Endothelial cell of umbilical vein (primary cell): ENCODE measurements around the gene SLC66A2.

Source experiments
- FOS ChIP-seq: IDR thresholded peaks from 2 replicates; pipeline ENCODE4 v1.6.1; 2011; ENCODE audit warnings: mild to moderate bottlenecking, low read length, moderate library complexity, borderline replicate concordance; ENCODE audit not compliant: insufficient read depth
- MYC ChIP-seq: IDR thresholded peaks from one replicate; pipeline ENCODE4 v1.6.1; 2011; ENCODE audit warnings: mild to moderate bottlenecking, low read depth, low read length
- POLR2A ChIP-seq: IDR thresholded peaks from 2 replicates; pipeline ENCODE4 v1.6.1; 2012; ENCODE audit warnings: low read depth, mild to moderate bottlenecking, control low read depth, low read length
- TF ChIP-seq, protein P1 (sequence below), 2 donors: IDR thresholded peaks; 1 replicate in 1 of 2; 2 replicates in 1 of 2; pipeline ENCODE4 v1.5.1; 2011; ENCODE audit warnings: low read length in 2 of 2, mild to moderate bottlenecking in 2 of 2, moderate library complexity in 2 of 2, control low read depth in 1 of 2, inconsistent platforms in 1 of 2, low read depth in 1 of 2; ENCODE audit not compliant: insufficient read depth in 1 of 2; ENCODE audit errors: extremely low read depth in 1 of 2

DNA sequence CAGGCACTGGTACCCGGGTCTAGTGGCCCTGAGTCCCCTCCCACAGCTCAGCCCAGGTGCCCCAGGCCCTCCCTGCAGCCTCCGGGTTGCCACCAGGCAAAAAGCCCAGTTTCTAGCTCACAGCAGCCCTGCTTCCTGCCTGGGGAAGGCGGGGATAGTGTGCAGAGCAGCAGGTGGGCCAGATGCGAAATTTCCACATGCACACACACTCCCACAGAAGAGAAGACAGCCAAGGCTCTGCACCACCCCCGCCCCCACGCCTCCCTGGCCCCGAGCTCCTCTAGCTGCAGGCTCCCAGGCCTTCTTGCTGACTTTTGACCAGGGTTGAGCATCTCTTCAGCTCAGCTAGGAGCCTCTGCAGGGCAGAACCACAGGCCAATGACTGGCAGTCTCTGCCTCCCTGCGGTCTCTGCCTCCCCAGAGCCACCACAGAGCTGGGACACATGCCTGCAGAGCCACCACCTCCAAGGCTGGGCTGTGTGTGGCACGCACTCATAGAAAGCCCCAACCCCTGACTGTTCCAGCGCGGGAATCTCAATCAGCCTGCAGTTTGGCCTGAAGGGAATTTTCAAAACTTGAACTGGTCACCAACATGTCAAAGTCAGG lies 7.2 kb downstream of the SLC66A2 start:
- no peak for TF ChIP-seq FOS
- TF ChIP-seq, protein P1, sequence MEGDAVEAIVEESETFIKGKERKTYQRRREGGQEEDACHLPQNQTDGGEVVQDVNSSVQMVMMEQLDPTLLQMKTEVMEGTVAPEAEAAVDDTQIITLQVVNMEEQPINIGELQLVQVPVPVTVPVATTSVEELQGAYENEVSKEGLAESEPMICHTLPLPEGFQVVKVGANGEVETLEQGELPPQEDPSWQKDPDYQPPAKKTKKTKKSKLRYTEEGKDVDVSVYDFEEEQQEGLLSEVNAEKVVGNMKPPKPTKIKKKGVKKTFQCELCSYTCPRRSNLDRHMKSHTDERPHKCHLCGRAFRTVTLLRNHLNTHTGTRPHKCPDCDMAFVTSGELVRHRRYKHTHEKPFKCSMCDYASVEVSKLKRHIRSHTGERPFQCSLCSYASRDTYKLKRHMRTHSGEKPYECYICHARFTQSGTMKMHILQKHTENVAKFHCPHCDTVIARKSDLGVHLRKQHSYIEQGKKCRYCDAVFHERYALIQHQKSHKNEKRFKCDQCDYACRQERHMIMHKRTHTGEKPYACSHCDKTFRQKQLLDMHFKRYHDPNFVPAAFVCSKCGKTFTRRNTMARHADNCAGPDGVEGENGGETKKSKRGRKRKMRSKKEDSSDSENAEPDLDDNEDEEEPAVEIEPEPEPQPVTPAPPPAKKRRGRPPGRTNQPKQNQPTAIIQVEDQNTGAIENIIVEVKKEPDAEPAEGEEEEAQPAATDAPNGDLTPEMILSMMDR (IDR thresholded peaks at IDR 0.05; ENCODE audit: extremely low read depth in 1 of 2, insufficient read depth in 1 of 2, low read depth in 1 of 2, low read length in 2 of 2), result no peak
- TF ChIP-seq POLR2A, result no peak
- TF ChIP-seq MYC, result no peak
